Measurements from ENCODE around the gene PTPN1.

- TF ChIP-seq SIN3A (IDR thresholded peaks at IDR 0.05; ENCODE audit: borderline replicate concordance, low read depth, low read length), result no peak
- TF ChIP-seq POLR2AphosphoS5 (IDR thresholded peaks at IDR 0.05; ENCODE audit: low read depth, low read length), result no peak
- TF ChIP-seq CTCF (IDR thresholded peaks at IDR 0.05), result no peak
- no peak for TF ChIP-seq USF1 (IDR thresholded peaks at IDR 0.05; ENCODE audit: borderline replicate concordance, low read depth)
- no peak for TF ChIP-seq MAX (IDR thresholded peaks at IDR 0.05; ENCODE audit: low read depth)
- no peak for TF ChIP-seq YY1 (IDR thresholded peaks at IDR 0.05; ENCODE audit: low read depth)
- TF ChIP-seq TAF1 (IDR thresholded peaks at IDR 0.05; ENCODE audit: borderline replicate concordance, low read depth, low read length), result no peak
- no peak for TF ChIP-seq JUND (IDR thresholded peaks at IDR 0.05)
- no peak for TF ChIP-seq RAD21 (IDR thresholded peaks at IDR 0.05; ENCODE audit: low read length)
- TF ChIP-seq ZBTB33 (IDR thresholded peaks at IDR 0.05; ENCODE audit: borderline replicate concordance, low read depth), result no peak
- no peak for TF ChIP-seq GATA2 (CRISPR knock-in tag; IDR thresholded peaks at IDR 0.05)
- no peak for TF ChIP-seq MXI1 (IDR thresholded peaks at IDR 0.05; ENCODE audit: low read depth, low read length)
- TF ChIP-seq NFIC (IDR thresholded peaks at IDR 0.05; ENCODE audit: borderline replicate concordance), result no peak
- no peak for TF ChIP-seq PBX3 (IDR thresholded peaks at IDR 0.05)
Observed at GRCh38 chr20:50552979-50553378, 42.8 kb downstream of the PTPN1 start.
